GM12878 (cell line): ENCODE data around the gene NUDT10. TPM values are rescaled to one million over a fixed set of nuclear protein-coding genes. Genes with fewer than 3 reads are reported as not detected.
"Not testable (repeated sequence)": the region's sequence is repeated elsewhere in the genome, so short reads cannot be mapped to it uniquely, and the experiment has no call there.

Experiments used
- ATAC-seq: fragments of 200-7000 bp; cut with Tn5 transposase; 3 replicates; pipeline ENCODE4 v1.9.1; 2020; ENCODE audit warnings: mild to moderate bottlenecking, moderate library complexity
- BruUV-seq: library from RNA; stranded (reverse); fragments of 400-500 nt; replicated peaks from 2 replicates; lab custom pipeline; 2021; lab: Mats Ljungman, UMichigan
- CTCF ChIA-PET: fragments of 300-600 bp; sonication (Branson Sonifier 250); formaldehyde crosslinking; extraction: SDS; loops from one replicate; lab custom pipeline; 2021; ENCODE audit warnings: inconsistent platforms; lab: Yijun Ruan, JAX
- POLR2A ChIA-PET: fragments of 350-600 bp; formaldehyde crosslinking; extraction: SDS; loops from one replicate; lab custom pipeline; 2021; ENCODE audit warnings: inconsistent platforms; lab: Charles Lee
- RAD21 ChIA-PET: fragments of 300-600 bp; sonication (Branson Sonifier 250); formaldehyde crosslinking; loops from one replicate; lab custom pipeline; 2023; ENCODE audit warnings: antibody characterized with exemption; ENCODE audit not compliant: unreplicated experiment; lab: Charles Lee
- SMC1A ChIA-PET: fragments of 300-600 bp; sonication (Branson Sonifier 250); formaldehyde crosslinking; loops from one replicate; lab custom pipeline; 2023; ENCODE audit not compliant: unreplicated experiment, uncharacterized antibody; lab: Charles Lee
- DNase-seq: peaks from one replicate; pipeline ENCODE4 v3.0.0-alpha.2; 2011; ENCODE audit warnings: low read depth, low spot score
- FAIRE-seq: peaks from 3 replicates; lab custom pipeline; 2011; peaks lifted over from hg19 to GRCh38; lab: Jason Lieb, UNC
- H2AFZ ChIP-seq: 2 replicates; pipeline ENCODE4 v1.6.0; 2011; ENCODE audit warnings: low read depth, low read length, control low read depth; ENCODE audit not compliant: control insufficient read depth
- H3K27ac ChIP-seq: 2 replicates; pipeline ENCODE4 v1.5.1; 2011; ENCODE audit warnings: control low read depth; ENCODE audit not compliant: control insufficient read depth, insufficient read depth
- H3K27me3 ChIP-seq, 2 experiments: replicated peaks in 1 of 2; 2 replicates each; pipeline versions ENCODE4 v1.6.0 to v1.6.1; 2011; ENCODE audit warnings: low read length in 1 of 2; ENCODE audit not compliant: control insufficient read depth in 2 of 2, insufficient read depth in 2 of 2
- H3K36me3 ChIP-seq, 2 experiments: 2 replicates each; pipeline ENCODE4 v1.5.1; 2011; ENCODE audit warnings: low read length in 1 of 2; ENCODE audit not compliant: control insufficient read depth in 2 of 2, insufficient read depth in 2 of 2
- H3K4me1 ChIP-seq: 2 replicates; pipeline ENCODE4 v1.6.1; 2011; ENCODE audit warnings: mild to moderate bottlenecking, low read length, moderate library complexity, mixed read lengths; ENCODE audit not compliant: control insufficient read depth, insufficient read depth
- H3K4me2 ChIP-seq: 2 replicates; pipeline ENCODE4 v1.6.0; 2011; ENCODE audit warnings: control low read depth; ENCODE audit not compliant: control insufficient read depth, insufficient read depth
- H3K4me3 ChIP-seq: fragments of 200-600 bp; sonication (generic); 2 replicates; pipeline ENCODE4 v1.5.1; 2016
- H3K79me2 ChIP-seq: 2 replicates; pipeline ENCODE4 v1.6.0; 2011; ENCODE audit warnings: low read length; ENCODE audit not compliant: control insufficient read depth, insufficient read depth
- H3K9ac ChIP-seq: 2 replicates; pipeline ENCODE4 v1.8.0; 2011; ENCODE audit warnings: low read length, control low read depth, mixed read lengths; ENCODE audit not compliant: control insufficient read depth, insufficient read depth
- H3K9me3 ChIP-seq: replicated peaks from 3 replicates; pipeline ENCODE4 v1.5.1; 2011; ENCODE audit warnings: mild to moderate bottlenecking, low read length; ENCODE audit not compliant: control insufficient read depth, insufficient read depth
- H4K20me1 ChIP-seq: 2 replicates; pipeline ENCODE4 v1.6.0; 2011; ENCODE audit not compliant: control insufficient read depth, insufficient read depth
- EGR1 ChIP-seq, 2 experiments: IDR thresholded peaks; 1 replicate in 1 of 2; 2 replicates in 1 of 2; pipeline ENCODE4 v1.6.1; 2011 to 2012; ENCODE audit warnings: low read depth in 2 of 2, low read length in 2 of 2, borderline replicate concordance in 1 of 2, mild to moderate bottlenecking in 1 of 2, moderate library complexity in 1 of 2
- ESRRA ChIP-seq: IDR thresholded peaks from 2 replicates; pipeline ENCODE4 v1.6.1; 2012; ENCODE audit warnings: mild to moderate bottlenecking, low read length, improper control_type of control experiment
- MEF2A ChIP-seq: IDR thresholded peaks from 2 replicates; pipeline ENCODE4 v1.6.1; 2011; ENCODE audit warnings: low read depth, mild to moderate bottlenecking, low read length, moderate library complexity; ENCODE audit not compliant: insufficient read depth
- PML ChIP-seq: IDR thresholded peaks from 2 replicates; pipeline ENCODE4 v1.6.1; 2012; ENCODE audit warnings: low read length, inconsistent platforms
- SP1 ChIP-seq: IDR thresholded peaks from one replicate; pipeline ENCODE4 v1.6.1; 2011; ENCODE audit warnings: low read depth, low read length
- TBL1XR1 ChIP-seq: IDR thresholded peaks from 2 replicates; pipeline ENCODE4 v1.6.1; 2012; ENCODE audit warnings: low read depth, low read length, improper control_type of control experiment
- TCF7 ChIP-seq: IDR thresholded peaks from 2 replicates; pipeline ENCODE4 v1.6.1; 2014; ENCODE audit warnings: antibody characterized with exemption, borderline replicate concordance
- WGBS: methylation state at CpG from one replicate; pipeline ENCODE4 v1.1.6; 2016; ENCODE audit warnings: low lambda C conversion rate; ENCODE audit not compliant: insufficient replicate concordance, insufficient coverage; ENCODE audit errors: missing lambda C conversion rate; 5-methylcytosine and 5-hydroxymethylcytosine counted together
- in situ Hi-C: fragments of 300-500 bp; cut with MboI; formaldehyde crosslinking; loops from 9 replicates; pipeline ENCODE4 v1.14.3; 2018; ENCODE audit warnings: mixed read lengths
- intact Hi-C: fragments of 100-400 bp; cut with micrococcal nuclease; formaldehyde crosslinking; loops from one replicate; pipeline ENCODE4 v1.14.2; 2022; ENCODE audit not compliant: unreplicated experiment
- polyA plus RNA-seq, 11 experiments: library from polyadenylated mRNA; depleted of rRNA in 4 of 11; unstranded in 6 of 11; stranded (reverse) in 5 of 11; fragments of >200 nt; fragmentation: Nextera tagmentation in 4 of 11; fragmentation: Illumina TruSeq in 1 of 11; extraction: Ambion mirVana in 4 of 11; extraction: Trizol in 1 of 11; gene quantifications; 1 replicate in 1 of 11; 2 replicates in 10 of 11; pipeline versions ENCODE4 v1.2.1 to v1.2.3, GENCODE V29; 2011 to 2016; ENCODE audit warnings: inconsistent platforms in 2 of 11, missing spikeins in 2 of 11, low read depth in 1 of 11
- total RNA-seq, 4 experiments: library from RNA; depleted of rRNA in 3 of 4; stranded (reverse); fragments of >200 nt in 3 of 4; fragmentation: Illumina TruSeq in 1 of 4; extraction: Trizol in 1 of 4; gene quantifications; 2 replicates each; pipeline versions ENCODE4 v1.2.1 to v1.2.3, GENCODE V29; 2013 to 2021
- TF ChIP-seq, protein P1 (sequence below): IDR thresholded peaks from 2 replicates; pipeline ENCODE4 v1.6.1; 2012; ENCODE audit warnings: improper control_type of control experiment, low read depth, low read length; ENCODE audit not compliant: insufficient replicate concordance
- TF ChIP-seq, protein P2 (sequence below): IDR thresholded peaks from 2 replicates; pipeline ENCODE4 v1.6.1; 2011; ENCODE audit warnings: mild to moderate bottlenecking, low read depth, low read length, moderate library complexity; ENCODE audit not compliant: insufficient replicate concordance

Gene NUDT10
- total and polyA plus RNA-seq, 10 of the 15 experiments (the other 5 are each of a cell fraction or from before 2014, with no cell fraction given) = 0.03 TPM; not detected in 9

DNA sequence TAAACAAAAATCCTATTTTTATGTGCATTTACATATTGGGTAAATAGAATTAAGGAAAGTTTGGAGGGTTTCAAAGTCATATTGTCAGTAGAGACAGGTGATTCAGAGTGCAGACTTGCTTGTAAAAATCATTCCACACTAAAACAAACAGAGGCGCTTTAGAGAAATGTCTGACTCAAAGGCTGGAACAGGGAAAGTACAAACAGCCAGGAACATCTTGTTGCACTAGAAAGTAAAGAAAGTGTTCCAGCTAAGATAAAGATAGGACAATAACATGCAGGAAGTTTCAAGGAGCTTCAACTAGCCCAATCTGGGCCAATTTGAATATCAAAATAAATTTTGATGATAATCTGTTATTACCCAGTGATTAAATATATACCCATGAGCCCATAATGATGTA lies 16.4 kb upstream of the NUDT10 start:
- no peak for FAIRE-seq
- Histone ChIP-seq H3K79me2 (no peaks in the 10 kb centered on the region), H3K4me2 (no peak overlapping the region), H3K27me3 (no peaks in the 10 kb centered on the region), H3K9me3 (no peaks in the 10 kb centered on the region), H3K4me1 (no peaks in the 10 kb centered on the region), H3K36me3 (no peaks in the 10 kb centered on the region), H3K9ac (no peak overlapping the region), H3K27ac (no peak overlapping the region), H3K4me3 (no peak overlapping the region), H4K20me1 (no peaks in the 10 kb centered on the region), H2AFZ (no peak overlapping the region)
- BruUV-seq = no TSS peak
- TF ChIP-seq, protein P1, sequence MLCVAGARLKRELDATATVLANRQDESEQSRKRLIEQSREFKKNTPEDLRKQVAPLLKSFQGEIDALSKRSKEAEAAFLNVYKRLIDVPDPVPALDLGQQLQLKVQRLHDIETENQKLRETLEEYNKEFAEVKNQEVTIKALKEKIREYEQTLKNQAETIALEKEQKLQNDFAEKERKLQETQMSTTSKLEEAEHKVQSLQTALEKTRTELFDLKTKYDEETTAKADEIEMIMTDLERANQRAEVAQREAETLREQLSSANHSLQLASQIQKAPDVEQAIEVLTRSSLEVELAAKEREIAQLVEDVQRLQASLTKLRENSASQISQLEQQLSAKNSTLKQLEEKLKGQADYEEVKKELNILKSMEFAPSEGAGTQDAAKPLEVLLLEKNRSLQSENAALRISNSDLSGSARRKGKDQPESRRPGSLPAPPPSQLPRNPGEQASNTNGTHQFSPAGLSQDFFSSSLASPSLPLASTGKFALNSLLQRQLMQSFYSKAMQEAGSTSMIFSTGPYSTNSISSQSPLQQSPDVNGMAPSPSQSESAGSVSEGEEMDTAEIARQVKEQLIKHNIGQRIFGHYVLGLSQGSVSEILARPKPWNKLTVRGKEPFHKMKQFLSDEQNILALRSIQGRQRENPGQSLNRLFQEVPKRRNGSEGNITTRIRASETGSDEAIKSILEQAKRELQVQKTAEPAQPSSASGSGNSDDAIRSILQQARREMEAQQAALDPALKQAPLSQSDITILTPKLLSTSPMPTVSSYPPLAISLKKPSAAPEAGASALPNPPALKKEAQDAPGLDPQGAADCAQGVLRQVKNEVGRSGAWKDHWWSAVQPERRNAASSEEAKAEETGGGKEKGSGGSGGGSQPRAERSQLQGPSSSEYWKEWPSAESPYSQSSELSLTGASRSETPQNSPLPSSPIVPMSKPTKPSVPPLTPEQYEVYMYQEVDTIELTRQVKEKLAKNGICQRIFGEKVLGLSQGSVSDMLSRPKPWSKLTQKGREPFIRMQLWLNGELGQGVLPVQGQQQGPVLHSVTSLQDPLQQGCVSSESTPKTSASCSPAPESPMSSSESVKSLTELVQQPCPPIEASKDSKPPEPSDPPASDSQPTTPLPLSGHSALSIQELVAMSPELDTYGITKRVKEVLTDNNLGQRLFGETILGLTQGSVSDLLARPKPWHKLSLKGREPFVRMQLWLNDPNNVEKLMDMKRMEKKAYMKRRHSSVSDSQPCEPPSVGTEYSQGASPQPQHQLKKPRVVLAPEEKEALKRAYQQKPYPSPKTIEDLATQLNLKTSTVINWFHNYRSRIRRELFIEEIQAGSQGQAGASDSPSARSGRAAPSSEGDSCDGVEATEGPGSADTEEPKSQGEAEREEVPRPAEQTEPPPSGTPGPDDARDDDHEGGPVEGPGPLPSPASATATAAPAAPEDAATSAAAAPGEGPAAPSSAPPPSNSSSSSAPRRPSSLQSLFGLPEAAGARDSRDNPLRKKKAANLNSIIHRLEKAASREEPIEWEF = no peak
- TF ChIP-seq ESRRA (no peak), TBL1XR1 (no peak), EGR1 (IDR thresholded peaks at IDR 0.05; ENCODE audit: borderline replicate concordance in 1 of 2, low read depth in 2 of 2, low read length in 2 of 2) (no peak), PML (no peak), TCF7 (no peak), SP1 (no peak), MEF2A (no peak)
- TF ChIP-seq, protein P2, sequence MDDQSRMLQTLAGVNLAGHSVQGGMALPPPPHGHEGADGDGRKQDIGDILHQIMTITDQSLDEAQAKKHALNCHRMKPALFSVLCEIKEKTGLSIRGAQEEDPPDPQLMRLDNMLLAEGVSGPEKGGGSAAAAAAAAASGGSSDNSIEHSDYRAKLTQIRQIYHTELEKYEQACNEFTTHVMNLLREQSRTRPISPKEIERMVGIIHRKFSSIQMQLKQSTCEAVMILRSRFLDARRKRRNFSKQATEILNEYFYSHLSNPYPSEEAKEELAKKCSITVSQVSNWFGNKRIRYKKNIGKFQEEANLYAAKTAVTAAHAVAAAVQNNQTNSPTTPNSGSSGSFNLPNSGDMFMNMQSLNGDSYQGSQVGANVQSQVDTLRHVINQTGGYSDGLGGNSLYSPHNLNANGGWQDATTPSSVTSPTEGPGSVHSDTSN = no peak
- no peak for DNase-seq
- SMC1A ChIA-PET = no interaction called here
- in situ Hi-C loops (no loop called here), intact Hi-C loops (no loop called here)
- POLR2A ChIA-PET = no interaction called here
- ATAC-seq = no peak
- CTCF ChIA-PET = no interaction called here
- RAD21 ChIA-PET = no interaction called here
- 45% methylated on average over 1 of the region's 1 CpG for WGBS

DNA sequence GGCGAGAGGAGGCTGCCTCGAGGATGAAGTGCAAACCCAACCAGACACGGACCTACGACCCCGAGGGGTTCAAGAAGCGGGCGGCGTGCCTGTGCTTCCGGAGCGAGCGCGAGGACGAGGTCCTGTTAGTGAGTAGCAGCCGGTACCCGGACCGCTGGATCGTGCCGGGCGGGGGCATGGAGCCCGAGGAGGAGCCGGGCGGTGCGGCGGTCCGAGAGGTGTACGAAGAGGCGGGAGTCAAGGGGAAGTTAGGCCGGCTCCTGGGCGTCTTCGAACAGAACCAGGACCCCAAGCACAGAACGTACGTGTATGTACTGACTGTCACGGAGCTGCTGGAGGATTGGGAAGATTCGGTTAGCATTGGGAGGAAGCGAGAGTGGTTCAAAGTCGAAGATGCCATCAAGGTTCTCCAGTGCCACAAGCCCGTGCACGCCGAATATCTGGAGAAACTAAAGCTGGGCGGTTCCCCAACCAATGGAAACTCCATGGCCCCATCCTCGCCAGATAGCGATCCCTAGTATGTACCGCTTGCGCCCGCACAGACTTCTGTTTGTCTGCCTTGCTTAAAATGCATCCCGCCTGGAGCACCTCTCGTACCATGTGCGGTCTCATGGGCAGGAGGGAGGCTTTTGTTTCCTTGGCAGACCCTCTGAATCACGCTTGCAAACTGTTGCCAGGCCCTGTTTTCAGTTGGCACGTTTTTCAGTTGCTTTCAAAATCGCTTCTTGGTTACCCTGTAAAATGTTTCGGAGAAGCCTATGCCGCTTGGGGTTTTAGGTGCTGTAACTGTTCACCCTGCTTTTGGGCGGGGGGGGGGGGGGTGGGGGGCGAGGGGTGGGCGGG lies 542 bp downstream of the NUDT10 start:
- H3K9ac ChIP-seq, RAD21 ChIA-PET, H3K4me3 ChIP-seq, H3K4me2 ChIP-seq, H2AFZ ChIP-seq, intact Hi-C loops, in situ Hi-C loops, POLR2A ChIA-PET, BruUV-seq, H3K79me2 ChIP-seq, SMC1A ChIA-PET, CTCF ChIA-PET, H3K36me3 ChIP-seq, ATAC-seq, H3K27ac ChIP-seq, H3K27me3 ChIP-seq, H4K20me1 ChIP-seq, FAIRE-seq, H3K4me1 ChIP-seq, H3K9me3 ChIP-seq, DNase-seq: not testable (repeated sequence)
- WGBS = 40% methylated on average over 49 of the region's 56 CpGs
